Sigmoid colon (tissue), 4 donors: Measurements from ENCODE around the gene IRF7.

Source experiments
- EP300 ChIP-seq, 4 donors: sonication (generic); formaldehyde crosslinking; IDR thresholded peaks; one replicate each; pipeline ENCODE4 v1.6.1; 2017; ENCODE audit warnings: antibody characterized with exemption in 4 of 4
- POLR2A ChIP-seq, 2 donors: fragments of 450-650 bp; IDR thresholded peaks; one replicate each; pipeline ENCODE4 v1.6.1; 2016; ENCODE audit warnings: antibody characterized with exemption in 2 of 2, mild to moderate bottlenecking in 2 of 2, moderate library complexity in 2 of 2
- POLR2AphosphoS5 ChIP-seq, 4 donors: sonication (generic); formaldehyde crosslinking; IDR thresholded peaks; one replicate each; pipeline ENCODE4 v1.6.1; 2017; ENCODE audit warnings: antibody characterized with exemption in 4 of 4
- TF ChIP-seq, protein P1 (sequence below), 4 experiments: fragments of 450-650 bp in 3 of 4; fragments of 200-600 bp in 1 of 4; IDR thresholded peaks; one replicate each; pipeline ENCODE4 v1.5.1; 2016 to 2019; ENCODE audit warnings: antibody characterized with exemption in 4 of 4, mild to moderate bottlenecking in 3 of 4, moderate library complexity in 2 of 4

DNA sequence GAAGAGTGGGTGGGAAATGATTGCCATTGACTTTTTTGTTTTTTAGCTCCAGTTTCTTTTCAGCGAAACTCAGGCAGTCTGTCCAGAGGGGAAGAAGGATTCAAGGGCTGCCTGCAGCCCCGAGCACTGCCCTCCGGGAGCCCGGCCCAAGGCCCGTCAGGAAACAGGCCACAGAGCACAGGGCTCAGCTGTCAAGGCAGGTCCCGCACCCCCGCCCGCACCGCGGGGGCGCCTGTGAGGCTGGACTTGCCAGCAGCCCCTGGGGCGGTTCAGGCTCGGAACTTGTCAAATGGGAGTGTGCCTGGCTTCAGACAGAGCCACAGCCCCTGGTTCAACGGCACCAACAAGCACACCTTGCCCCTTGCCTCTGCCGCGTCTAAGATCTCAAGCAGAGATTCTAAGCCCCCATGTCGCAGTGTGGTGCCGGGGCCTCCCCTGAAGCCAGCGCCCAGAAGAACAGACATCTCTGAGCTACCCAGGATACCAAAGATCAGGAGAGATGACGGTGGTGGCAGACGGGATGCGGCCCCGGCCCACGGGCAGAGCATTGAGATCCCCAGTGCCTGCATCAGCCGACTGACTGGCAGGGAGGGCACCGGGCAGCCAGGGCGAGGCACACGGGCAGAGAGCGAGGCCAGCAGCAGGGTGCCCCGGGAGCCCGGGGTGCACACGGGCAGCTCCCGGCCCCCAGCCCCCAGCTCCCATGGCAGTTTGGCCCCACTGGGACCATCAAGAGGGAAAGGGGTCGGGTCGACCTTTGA lies 8.6 kb downstream of the IRF7 start:
- no peak for TF ChIP-seq POLR2A (IDR thresholded peaks at IDR 0.05)
- TF ChIP-seq, protein P1, sequence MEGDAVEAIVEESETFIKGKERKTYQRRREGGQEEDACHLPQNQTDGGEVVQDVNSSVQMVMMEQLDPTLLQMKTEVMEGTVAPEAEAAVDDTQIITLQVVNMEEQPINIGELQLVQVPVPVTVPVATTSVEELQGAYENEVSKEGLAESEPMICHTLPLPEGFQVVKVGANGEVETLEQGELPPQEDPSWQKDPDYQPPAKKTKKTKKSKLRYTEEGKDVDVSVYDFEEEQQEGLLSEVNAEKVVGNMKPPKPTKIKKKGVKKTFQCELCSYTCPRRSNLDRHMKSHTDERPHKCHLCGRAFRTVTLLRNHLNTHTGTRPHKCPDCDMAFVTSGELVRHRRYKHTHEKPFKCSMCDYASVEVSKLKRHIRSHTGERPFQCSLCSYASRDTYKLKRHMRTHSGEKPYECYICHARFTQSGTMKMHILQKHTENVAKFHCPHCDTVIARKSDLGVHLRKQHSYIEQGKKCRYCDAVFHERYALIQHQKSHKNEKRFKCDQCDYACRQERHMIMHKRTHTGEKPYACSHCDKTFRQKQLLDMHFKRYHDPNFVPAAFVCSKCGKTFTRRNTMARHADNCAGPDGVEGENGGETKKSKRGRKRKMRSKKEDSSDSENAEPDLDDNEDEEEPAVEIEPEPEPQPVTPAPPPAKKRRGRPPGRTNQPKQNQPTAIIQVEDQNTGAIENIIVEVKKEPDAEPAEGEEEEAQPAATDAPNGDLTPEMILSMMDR (IDR thresholded peaks at IDR 0.05): no peak
- TF ChIP-seq EP300 (IDR thresholded peaks at IDR 0.05): no peak
- no peak for TF ChIP-seq POLR2AphosphoS5 (IDR thresholded peaks at IDR 0.05)
